Keratinocyte (primary cell): Measurements from ENCODE around the gene RARS2.

Experiments used
- CTCF ChIP-seq, 3 experiments: IDR thresholded peaks in 1 of 3; conservative IDR thresholded peaks in 1 of 3; optimal IDR thresholded peaks in 1 of 3; 2 replicates in 2 of 3; 3 replicates in 1 of 3; pipeline versions ENCODE3 to v1.5.1; 2011; ENCODE audit warnings: low read length in 3 of 3, mild to moderate bottlenecking in 3 of 3, moderate library complexity in 2 of 3, control low read depth in 1 of 3, inconsistent platforms in 1 of 3; ENCODE audit not compliant: insufficient read depth in 2 of 3; ENCODE audit errors: extremely low read depth in 1 of 3
- EZH2 ChIP-seq: IDR thresholded peaks from one replicate; pipeline ENCODE4 v1.6.1; 2012; ENCODE audit warnings: inconsistent platforms, mild to moderate bottlenecking, low read length, moderate library complexity

GRCh38 chr6:87544474-87544735, 45.4 kb downstream of the RARS2 start:
- TF ChIP-seq CTCF (optimal IDR thresholded peaks at IDR 0.05 in 1 of 3, IDR thresholded peaks at IDR 0.05 in 1 of 3, conservative IDR thresholded peaks at IDR 0.05 in 1 of 3; ENCODE audit: extremely low read depth in 1 of 3, insufficient read depth in 2 of 3, low read length in 3 of 3) = no peak
- no peak for TF ChIP-seq EZH2
